IMR-90 (cell line): ENCODE results near the gene OR2G6. TPM values are rescaled to one million over a fixed set of nuclear protein-coding genes. Genes with fewer than 3 reads are reported as not detected.
"Not testable (repeated sequence)": the region's sequence is repeated elsewhere in the genome, so short reads cannot be mapped to it uniquely, and the experiment has no call there.

ENCODE experiments used
- ATAC-seq: fragments of 200-7000 bp; cut with Tn5 transposase; 2 replicates; pipeline ENCODE4 v1.9.1; 2020; ENCODE audit warnings: low read depth, mild to moderate bottlenecking, moderate library complexity
- BruUV-seq: library from RNA; stranded (reverse); fragments of 400-500 nt; replicated peaks from 2 replicates; lab custom pipeline; 2021; lab: Mats Ljungman, UMichigan
- CTCF ChIA-PET: fragments of 300-600 bp; formaldehyde crosslinking; extraction: SDS; loops from one replicate; lab custom pipeline; 2021; ENCODE audit warnings: antibody characterized with exemption; lab: Yijun Ruan, JAX
- POLR2A ChIA-PET: fragments of 300-600 bp; sonication (Branson Sonifier 250); formaldehyde crosslinking; loops from one replicate; lab custom pipeline; 2022; ENCODE audit warnings: antibody characterized with exemption; ENCODE audit not compliant: unreplicated experiment; lab: Charles Lee
- DNase-seq: peaks from one replicate; pipeline ENCODE4 v3.0.0; 2013
- H2AFZ ChIP-seq: replicated peaks from 2 replicates; pipeline ENCODE3; 2013; ENCODE audit warnings: low read length, mild to moderate bottlenecking; ENCODE audit not compliant: poor library complexity
- H2AK5ac ChIP-seq: 2 replicates; pipeline ENCODE4 v1.6.1; 2013; ENCODE audit warnings: low read depth, low read length, inconsistent platforms
- H2AK9ac ChIP-seq: replicated peaks from 2 replicates; pipeline ENCODE3; 2013; ENCODE audit warnings: mild to moderate bottlenecking, low read depth, low read length, moderate library complexity; ENCODE audit not compliant: poor library complexity
- H2BK120ac ChIP-seq: 2 replicates; pipeline ENCODE4 v1.6.1; 2013; ENCODE audit warnings: low read depth, low read length, inconsistent platforms
- H2BK15ac ChIP-seq: 3 replicates; pipeline ENCODE4 v1.6.1; 2013; ENCODE audit warnings: low read depth, low read length, inconsistent platforms
- H2BK20ac ChIP-seq: 2 replicates; pipeline ENCODE4 v1.6.1; 2013; ENCODE audit warnings: low read depth, mild to moderate bottlenecking, inconsistent platforms, low read length, moderate library complexity
- H2BK5ac ChIP-seq: 2 replicates; pipeline ENCODE4 v1.6.1; 2013; ENCODE audit warnings: mild to moderate bottlenecking, low read depth, low read length, inconsistent platforms; ENCODE audit not compliant: poor library complexity, severe bottlenecking
- H3K14ac ChIP-seq: replicated peaks from 2 replicates; pipeline ENCODE4 v1.6.1; 2013; ENCODE audit warnings: low read depth, low read length, inconsistent platforms
- H3K18ac ChIP-seq: 2 replicates; pipeline ENCODE4 v1.6.1; 2013; ENCODE audit warnings: low read depth, low read length, control low read depth
- H3K23ac ChIP-seq: 2 replicates; pipeline ENCODE4 v1.6.1; 2013; ENCODE audit warnings: low read depth, low read length, inconsistent platforms
- H3K27ac ChIP-seq: 2 replicates; pipeline ENCODE4 v1.5.1; 2013; ENCODE audit warnings: mild to moderate bottlenecking, control low read depth, low read length; ENCODE audit not compliant: insufficient read depth
- H3K27me3 ChIP-seq: 2 replicates; pipeline ENCODE4 v1.6.1; 2013; ENCODE audit warnings: low read length; ENCODE audit not compliant: control insufficient read depth, insufficient read depth
- H3K36me3 ChIP-seq: 2 replicates; pipeline ENCODE4 v1.6.1; 2013; ENCODE audit warnings: low read length, mixed read lengths; ENCODE audit not compliant: control insufficient read depth, insufficient read depth
- H3K4ac ChIP-seq: 2 replicates; pipeline ENCODE4 v1.6.1; 2013; ENCODE audit warnings: low read depth, low read length, inconsistent platforms
- H3K4me1 ChIP-seq: 2 replicates; pipeline ENCODE4 v1.6.1; 2013; ENCODE audit warnings: low read length, mixed read lengths; ENCODE audit not compliant: control insufficient read depth, insufficient read depth
- H3K4me2 ChIP-seq: 2 replicates; pipeline ENCODE4 v1.6.1; 2013; ENCODE audit warnings: low read depth, mild to moderate bottlenecking, control low read depth, low read length, moderate library complexity
- H3K4me3 ChIP-seq: 2 replicates; pipeline ENCODE4 v1.5.1; 2013; ENCODE audit warnings: low read depth, mild to moderate bottlenecking, control low read depth, low read length, moderate library complexity; ENCODE audit not compliant: insufficient read depth
- H3K56ac ChIP-seq: 2 replicates; pipeline ENCODE4 v1.6.1; 2013; ENCODE audit warnings: low read length, inconsistent platforms; ENCODE audit not compliant: insufficient read depth; ENCODE audit errors: extremely low read depth
- H3K79me1 ChIP-seq, 2 experiments: 2 replicates each; pipeline ENCODE4 v1.6.1; 2013; ENCODE audit warnings: low read length in 2 of 2, inconsistent platforms in 1 of 2, low read depth in 1 of 2
- H3K9ac ChIP-seq: 2 replicates; pipeline ENCODE4 v1.6.1; 2013; ENCODE audit warnings: low read depth, low read length, control low read depth
- H3K9me1 ChIP-seq: 2 replicates; pipeline ENCODE4 v1.6.1; 2013; ENCODE audit warnings: low read length, inconsistent platforms; ENCODE audit not compliant: insufficient read depth
- H3K9me3 ChIP-seq: 2 replicates; pipeline ENCODE4 v1.6.1; 2013; ENCODE audit warnings: low read length; ENCODE audit not compliant: control insufficient read depth, insufficient read depth
- H4K20me1 ChIP-seq: 2 replicates; pipeline ENCODE4 v1.6.1; 2013; ENCODE audit warnings: low read length, inconsistent platforms; ENCODE audit not compliant: insufficient read depth
- H4K5ac ChIP-seq: 2 replicates; pipeline ENCODE4 v1.6.1; 2013; ENCODE audit warnings: mild to moderate bottlenecking, low read depth, low read length, control low read depth
- H4K8ac ChIP-seq, 2 experiments: 2 replicates each; pipeline ENCODE4 v1.6.1; 2013; ENCODE audit warnings: low read depth in 2 of 2, low read length in 2 of 2, control low read depth in 1 of 2, inconsistent platforms in 1 of 2
- H4K91ac ChIP-seq: 2 replicates; pipeline ENCODE4 v1.6.1; 2013; ENCODE audit warnings: low read depth, low read length, inconsistent platforms; ENCODE audit not compliant: insufficient read depth
- WGBS, 2 experiments: methylation state at CpG; one replicate each; pipeline versions ENCODE4 v1.1.5 to v1.1.7; 2013; ENCODE audit warnings: missing lambda C conversion rate in 2 of 2; ENCODE audit not compliant: insufficient read length in 1 of 2; ENCODE audit errors: extremely low coverage in 2 of 2; 5-methylcytosine and 5-hydroxymethylcytosine counted together
- dilution Hi-C: fragments of 300-500 bp; cut with HindIII; formaldehyde crosslinking; loops from one replicate; pipeline ENCODE4 v1.14.3; 2018; ENCODE audit warnings: low sequenced_read_pairs; ENCODE audit not compliant: unreplicated experiment
- in situ Hi-C: fragments of 300-500 bp; cut with MboI; formaldehyde crosslinking; loops from 3 replicates; pipeline ENCODE4 v1.14.3; 2019; ENCODE audit warnings: low sequenced_read_pairs, inconsistent platforms, mixed read lengths
- intact Hi-C: fragments of 100-400 bp; cut with micrococcal nuclease; formaldehyde crosslinking; loops from 2 replicates; pipeline ENCODE4 v1.10.0; 2022
- polyA plus RNA-seq, 3 experiments: library from polyadenylated mRNA; depleted of rRNA; stranded (reverse); fragments of >200 nt; gene quantifications; 2 replicates each; pipeline ENCODE4 v1.2.3, GENCODE V29; 2012; ENCODE audit warnings: low replicate concordance in 1 of 3
- total RNA-seq: library from RNA; depleted of rRNA; stranded (reverse); fragments of >200 nt; gene quantifications from 2 replicates; pipeline ENCODE4 v1.2.3, GENCODE V29; 2012

The OR2G6 gene
- total and polyA plus RNA-seq, 2 of the 4 experiments (the other 2 are of a cell fraction): not detected

DNA sequence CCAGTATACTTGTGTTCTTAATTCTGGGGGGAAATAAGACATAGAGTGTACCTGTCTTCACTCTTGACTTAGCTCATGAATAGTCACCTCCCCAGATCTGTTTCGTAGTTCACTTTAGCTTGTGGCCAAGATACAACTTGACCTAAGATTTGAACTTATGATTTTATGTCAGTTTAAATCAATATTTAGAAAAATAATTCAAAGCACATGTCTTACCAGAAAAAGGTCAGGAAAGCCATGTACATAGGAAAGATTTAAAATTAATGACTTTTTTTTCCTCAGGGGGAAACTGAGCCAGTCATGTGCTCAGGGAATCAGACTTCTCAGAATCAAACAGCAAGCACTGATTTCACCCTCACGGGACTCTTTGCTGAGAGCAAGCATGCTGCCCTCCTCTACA lies 34.8 kb upstream of the OR2G6 start, which contains the start of gene OR2T3:
Gene OR2T3 (plus strand): TSS at position 301 of the 400 bp plus-strand sequence. CDS start 0 bp downstream, at position 301.
- H3K36me3 ChIP-seq, H3K4me1 ChIP-seq, H3K9me3 ChIP-seq, H3K27ac ChIP-seq, H3K14ac ChIP-seq, H2BK5ac ChIP-seq, H2BK15ac ChIP-seq, H2AK9ac ChIP-seq, H4K5ac ChIP-seq, H3K4ac ChIP-seq, intact Hi-C loops, H2BK20ac ChIP-seq, H3K18ac ChIP-seq, POLR2A ChIA-PET, in situ Hi-C loops, H4K8ac ChIP-seq, DNase-seq, H3K4me3 ChIP-seq, H3K9ac ChIP-seq, H2AFZ ChIP-seq, CTCF ChIA-PET, H3K27me3 ChIP-seq, H2AK5ac ChIP-seq, dilution Hi-C loops, H4K91ac ChIP-seq, ATAC-seq, BruUV-seq, H2BK120ac ChIP-seq, H3K79me1 ChIP-seq, H3K9me1 ChIP-seq, H3K23ac ChIP-seq, H3K56ac ChIP-seq, H4K20me1 ChIP-seq, H3K4me2 ChIP-seq: not testable (repeated sequence)
- WGBS, 2 experiments: no CpG with 5 or more reads among the region's 2 CpGs

DNA sequence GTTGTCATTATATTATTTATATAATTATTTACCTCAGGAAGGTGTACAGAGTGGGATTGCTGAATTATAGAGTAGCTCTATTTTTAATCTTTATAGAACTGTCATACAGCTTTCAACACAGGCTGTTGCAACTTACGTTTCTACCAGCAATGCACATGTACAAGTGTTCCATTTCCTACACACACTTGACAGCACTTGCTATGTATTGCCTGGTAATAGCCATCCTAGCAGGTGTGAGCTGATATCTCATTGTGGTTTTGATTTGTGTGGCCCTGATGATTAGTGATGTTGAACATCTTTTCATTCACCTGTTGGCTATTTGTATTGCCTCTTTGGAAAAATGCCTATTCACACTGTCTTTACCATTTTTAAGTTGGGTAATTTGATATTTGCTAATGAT lies 32.2 kb upstream of the OR2G6 start:
- intact Hi-C loops: not testable (repeated sequence)

More for the DNA sequence above, 32.2 kb upstream of the OR2G6 start:
- H4K5ac ChIP-seq, H2AK5ac ChIP-seq, BruUV-seq, dilution Hi-C loops, H4K91ac ChIP-seq, H3K23ac ChIP-seq, H2BK120ac ChIP-seq, H3K9me3 ChIP-seq, in situ Hi-C loops, H3K14ac ChIP-seq, H3K27me3 ChIP-seq, H3K4ac ChIP-seq, H4K20me1 ChIP-seq, H3K56ac ChIP-seq, H3K18ac ChIP-seq, H2AFZ ChIP-seq, H3K4me2 ChIP-seq, H2BK15ac ChIP-seq, H3K79me1 ChIP-seq, H3K36me3 ChIP-seq, H3K9me1 ChIP-seq, DNase-seq, H2BK5ac ChIP-seq, H2AK9ac ChIP-seq, H3K4me1 ChIP-seq, POLR2A ChIA-PET, H4K8ac ChIP-seq, H3K27ac ChIP-seq, H2BK20ac ChIP-seq, CTCF ChIA-PET, H3K4me3 ChIP-seq, ATAC-seq, H3K9ac ChIP-seq: not testable (repeated sequence)
- WGBS, 2 experiments: no CpG with 5 or more reads among the region's 1 CpG
